GM19035 (cell line): ENCODE measurements around the gene RNF144B.
A peak's percentile ranks its signal among the peaks of the same experiment; 100 is the strongest.
"Not testable (repeated sequence)": the region's sequence is repeated elsewhere in the genome, so short reads cannot be mapped to it uniquely, and the experiment has no call there.

Source experiments
- ATAC-seq: cut with Tn5 transposase; IDR thresholded peaks from one replicate; pipeline ENCODE4 v1.9.1; 2021; ENCODE audit not compliant: unreplicated experiment

Gene RNF144B

DNA sequence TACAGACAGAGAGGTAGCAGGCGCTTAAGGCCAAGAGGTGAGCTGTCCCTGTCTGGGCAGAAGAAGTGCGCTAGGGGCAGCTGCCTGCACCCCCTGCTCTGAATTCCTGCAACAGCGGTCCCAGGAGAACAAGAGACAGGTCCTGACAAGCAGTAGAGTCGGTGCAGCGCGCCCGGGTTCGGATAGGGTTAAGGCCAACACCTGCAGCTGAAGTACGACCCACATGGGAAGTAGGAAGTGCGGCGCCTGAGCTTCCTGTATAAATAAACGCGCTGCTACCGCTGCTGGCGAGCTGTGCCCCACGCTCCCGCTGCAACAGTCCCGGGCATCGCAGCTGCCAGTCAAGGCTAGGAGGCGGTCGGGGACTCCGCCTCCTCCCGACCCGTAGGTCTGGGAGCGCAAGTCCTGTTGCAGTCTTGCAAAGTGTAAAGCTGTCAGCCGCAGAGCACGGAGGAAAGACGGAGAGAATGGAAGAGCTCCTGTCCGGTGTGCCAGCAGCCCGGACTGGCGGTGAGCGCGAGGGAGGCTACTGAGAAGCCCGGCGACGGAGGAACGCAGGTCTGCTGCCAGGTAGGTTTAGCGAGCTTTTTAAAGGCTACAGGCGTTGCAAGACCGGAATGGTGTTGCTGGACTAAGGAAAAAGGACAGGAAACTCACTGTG lies at the start of gene RNF144B:
Gene RNF144B (plus strand): TSS at position 290 of the 661 bp plus-strand sequence. CDS start 12,185 bp downstream, outside the sequence.
- ATAC-seq = peak; percentile 87

DNA sequence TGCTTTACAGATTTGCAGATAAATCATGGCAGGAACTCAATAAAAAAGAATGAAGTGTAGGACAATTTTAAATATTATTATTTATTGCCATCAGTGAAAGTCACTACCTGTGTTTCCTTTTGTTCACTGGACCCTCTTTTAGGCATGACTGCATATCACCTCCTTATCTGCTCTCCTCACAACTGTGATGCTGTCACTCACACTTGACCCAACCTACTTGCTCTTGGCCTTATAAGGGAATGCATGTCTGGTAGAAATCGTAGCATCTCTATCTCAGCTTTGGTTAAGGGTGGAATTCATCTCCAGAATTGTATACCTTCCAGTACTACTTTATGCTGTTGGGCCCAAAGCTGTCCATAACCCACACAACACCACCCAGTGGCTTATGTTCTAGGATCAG lies 47.6 kb upstream of the RNF144B start:
- ATAC-seq = no peak

DNA sequence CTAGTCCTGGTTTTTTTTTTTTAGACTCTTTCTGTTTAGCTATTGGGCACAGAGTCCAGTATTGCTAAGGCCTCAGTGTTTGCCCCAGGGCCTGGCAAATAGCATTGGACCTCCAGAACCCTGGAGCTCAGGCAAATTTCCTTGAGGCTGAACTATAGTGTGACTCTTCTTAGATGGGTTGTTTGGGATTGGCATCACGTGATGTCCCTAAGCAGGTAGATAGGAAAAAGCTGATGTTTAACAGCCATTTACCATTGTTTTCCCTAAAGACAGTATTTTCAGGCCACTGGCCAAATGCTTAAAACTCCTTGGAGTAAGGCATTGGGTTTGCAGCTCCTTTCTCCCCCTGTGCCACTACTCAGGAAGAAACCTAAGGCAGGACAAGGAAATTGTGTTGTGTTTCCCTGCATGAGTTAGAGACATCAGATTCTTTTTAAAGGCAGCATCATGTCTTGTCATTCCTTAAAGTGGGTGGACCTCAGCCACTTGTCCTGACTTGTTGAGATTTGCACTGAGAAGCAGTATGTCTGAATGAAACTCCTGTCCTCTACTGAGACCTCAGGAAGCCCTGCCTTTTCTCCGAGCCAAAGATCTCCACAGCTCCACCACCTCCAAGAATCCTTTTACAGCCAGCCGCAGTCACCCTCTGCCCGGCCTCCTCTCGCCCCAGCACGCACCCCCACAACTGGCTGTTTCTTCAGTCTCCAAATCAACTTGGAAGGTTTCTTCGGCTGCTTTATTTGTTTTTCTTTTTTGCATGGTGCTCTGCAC lies 46.2 kb upstream of the RNF144B start:
- no peak for ATAC-seq

DNA sequence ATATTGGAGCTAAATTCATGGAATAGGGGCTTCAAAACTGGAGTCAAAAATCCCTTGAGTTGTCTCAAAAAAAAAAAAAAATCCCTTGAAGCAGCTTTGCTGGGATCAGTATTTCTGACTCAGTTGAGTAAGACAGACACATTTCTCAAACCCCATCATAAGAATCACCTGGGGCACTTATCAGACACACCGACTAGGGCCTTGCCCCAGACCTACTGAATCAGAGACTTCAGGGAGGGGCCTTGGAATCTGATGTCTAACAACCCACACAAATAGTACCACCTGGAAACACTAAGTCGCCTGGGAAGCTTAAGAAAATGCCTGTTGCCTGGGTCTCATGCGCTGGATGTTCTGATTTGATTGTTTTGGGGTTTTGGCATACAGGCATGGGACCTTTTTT lies 44.9 kb upstream of the RNF144B start:
- ATAC-seq = no peak

DNA sequence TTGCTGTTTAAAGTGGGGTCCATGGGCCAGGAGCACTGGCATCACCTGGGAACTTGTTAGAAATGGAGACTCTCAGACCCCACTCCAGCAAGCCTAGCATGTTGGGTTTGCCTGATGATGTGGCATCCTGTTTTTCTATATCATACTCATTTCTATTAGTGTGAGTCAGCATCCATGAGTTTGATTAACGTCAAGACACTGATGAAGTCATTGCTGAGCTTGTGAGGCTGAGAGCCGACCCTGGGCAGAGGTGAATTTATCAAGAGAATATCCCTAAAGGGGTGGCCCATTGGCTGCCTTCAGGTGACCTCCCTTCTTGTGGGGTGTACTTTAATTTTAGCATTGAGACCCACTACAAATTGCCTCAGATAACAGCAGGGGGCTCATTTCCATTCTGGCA lies 43.4 kb upstream of the RNF144B start:
- ATAC-seq = no peak

DNA sequence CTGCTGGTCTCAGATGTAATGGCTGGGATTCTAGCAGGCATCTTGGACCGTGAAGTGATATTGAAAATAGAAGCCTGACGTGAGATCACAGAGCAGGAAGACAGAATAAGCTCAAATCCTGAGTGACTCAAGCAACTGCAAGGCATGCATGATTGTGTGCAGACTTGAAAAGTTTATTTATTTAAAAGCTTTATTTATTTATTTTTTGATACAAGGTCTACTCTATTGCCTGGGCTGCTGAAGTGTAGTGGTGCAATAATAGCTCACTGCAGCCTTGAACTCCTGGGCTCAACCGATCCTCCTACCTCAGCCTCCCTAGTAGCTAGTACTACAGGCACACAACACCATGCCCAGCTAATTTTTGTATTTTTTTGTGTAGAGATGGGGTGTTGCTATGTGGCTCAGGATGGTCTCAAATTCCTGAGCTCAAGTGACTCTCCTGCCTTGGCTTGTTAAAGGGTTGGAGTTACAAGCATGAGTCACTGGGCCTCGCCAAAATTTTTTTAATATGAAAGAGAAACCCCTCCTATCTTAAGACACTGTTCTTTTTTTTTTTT lies 40.1 kb upstream of the RNF144B start:
- ATAC-seq = no peak

DNA sequence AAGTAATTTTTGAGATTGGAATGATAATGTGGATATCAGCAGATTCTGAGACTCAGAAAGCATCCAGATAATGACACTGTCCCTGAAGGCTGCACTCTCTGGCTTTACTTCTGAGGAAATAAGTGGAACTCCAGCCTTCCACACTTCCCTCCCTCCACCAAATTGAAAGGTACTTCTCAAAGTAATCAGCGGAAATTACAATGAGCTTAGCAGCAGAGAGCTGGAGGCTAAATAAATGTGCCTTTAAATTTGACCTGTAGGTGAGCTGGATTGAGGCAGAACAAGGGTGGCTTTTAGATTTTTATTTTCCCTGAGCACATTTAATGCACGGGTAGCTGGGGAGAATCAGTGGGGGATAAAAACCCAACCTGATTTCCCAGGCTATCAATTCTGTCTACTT lies 39.3 kb upstream of the RNF144B start:
- ATAC-seq = no peak

DNA sequence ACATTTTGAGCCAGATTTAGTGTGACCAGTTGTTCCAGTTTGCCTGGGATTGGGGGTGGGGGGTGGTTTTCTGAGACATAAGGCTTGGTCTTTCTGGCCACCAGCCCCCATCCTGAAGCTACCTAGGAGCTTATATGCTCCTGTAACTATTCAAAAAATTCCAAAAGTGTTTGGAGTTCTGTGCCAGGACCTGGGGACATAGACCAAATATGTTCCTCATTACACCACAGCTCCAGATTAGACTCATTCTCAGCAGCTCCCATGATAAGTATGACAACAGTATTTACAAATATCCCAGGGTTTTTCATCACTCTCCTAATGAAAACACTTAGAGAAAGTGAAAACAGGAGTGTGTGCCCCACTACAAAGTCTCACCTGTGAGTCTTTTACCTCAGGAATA lies 37.8 kb upstream of the RNF144B start:
- no peak for ATAC-seq

DNA sequence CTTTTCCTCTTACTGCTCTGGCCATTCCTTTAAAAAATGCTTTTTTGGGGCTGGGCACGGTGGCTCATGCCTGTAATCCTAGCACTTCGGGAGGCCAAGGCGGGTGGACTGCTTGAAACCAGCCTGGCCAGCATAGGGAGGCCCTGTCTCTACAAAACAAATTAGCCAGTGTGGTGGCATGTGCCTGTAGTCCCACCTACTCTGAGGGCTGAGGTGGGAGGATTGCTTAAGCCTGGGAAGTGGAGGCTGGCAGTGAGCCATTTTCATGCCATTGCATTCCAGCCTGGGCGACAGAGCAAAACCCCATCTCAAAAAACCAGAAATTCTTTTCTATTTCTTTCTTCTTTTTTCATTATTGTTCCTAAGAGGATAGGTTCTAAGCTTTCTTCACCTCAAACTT lies 36.9 kb upstream of the RNF144B start:
- no peak for ATAC-seq

DNA sequence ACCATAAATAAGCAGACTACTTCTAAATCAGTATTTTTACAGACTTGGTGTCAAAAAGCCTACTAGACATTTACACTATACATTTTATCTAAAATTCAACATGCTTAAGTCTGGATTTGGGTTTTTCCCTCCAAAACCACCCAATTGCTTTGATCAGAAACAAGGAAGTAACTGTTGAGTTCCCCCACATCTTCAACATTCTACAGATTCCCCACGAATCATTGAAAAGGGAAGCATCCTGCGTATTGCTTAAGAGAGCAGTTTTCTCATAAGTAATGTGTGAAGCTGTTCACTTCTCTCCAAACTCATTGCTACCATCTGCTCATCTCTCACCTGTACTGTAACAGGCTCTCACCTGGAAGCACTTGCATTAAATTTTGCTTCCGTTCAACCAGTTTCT lies 36.4 kb upstream of the RNF144B start:
- no peak for ATAC-seq

DNA sequence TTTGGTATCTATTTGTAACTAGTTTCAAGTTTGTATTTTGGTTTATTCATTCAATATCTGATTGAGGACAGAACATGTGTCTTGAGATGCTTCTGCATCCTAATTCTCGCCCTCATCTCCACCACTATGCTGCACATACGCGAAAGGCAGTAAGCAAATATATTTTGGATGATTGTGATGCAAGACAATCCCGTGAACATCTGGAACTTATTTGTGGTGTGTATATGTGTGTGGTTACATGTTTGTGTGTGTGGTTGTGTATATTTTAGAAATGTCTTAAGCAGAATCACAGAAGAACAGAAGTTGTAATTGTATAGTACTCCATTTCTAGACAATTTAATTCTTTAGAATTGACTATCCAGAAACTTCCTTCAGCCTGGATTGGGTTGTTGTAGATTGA lies 35.1 kb upstream of the RNF144B start:
- ATAC-seq = no peak

DNA sequence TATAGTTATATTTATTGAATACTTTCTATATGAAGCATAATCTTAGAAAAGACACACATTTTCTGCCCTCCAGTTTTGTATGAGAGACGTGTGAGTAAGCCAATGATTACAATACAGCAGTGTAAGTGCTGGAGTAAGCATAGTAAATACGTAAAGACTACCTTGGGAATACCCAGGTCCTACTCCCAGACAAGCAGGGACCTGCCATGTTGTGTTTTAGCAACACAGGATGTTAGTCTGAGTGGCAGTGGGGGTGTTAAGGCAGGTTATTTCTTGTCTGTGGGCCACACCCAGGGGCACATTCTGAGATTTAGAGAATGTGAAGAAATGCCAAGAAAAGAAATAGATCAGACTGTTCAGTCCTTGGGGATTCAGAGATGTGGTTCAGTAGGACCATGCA lies 34.3 kb upstream of the RNF144B start:
- ATAC-seq = no peak

DNA sequence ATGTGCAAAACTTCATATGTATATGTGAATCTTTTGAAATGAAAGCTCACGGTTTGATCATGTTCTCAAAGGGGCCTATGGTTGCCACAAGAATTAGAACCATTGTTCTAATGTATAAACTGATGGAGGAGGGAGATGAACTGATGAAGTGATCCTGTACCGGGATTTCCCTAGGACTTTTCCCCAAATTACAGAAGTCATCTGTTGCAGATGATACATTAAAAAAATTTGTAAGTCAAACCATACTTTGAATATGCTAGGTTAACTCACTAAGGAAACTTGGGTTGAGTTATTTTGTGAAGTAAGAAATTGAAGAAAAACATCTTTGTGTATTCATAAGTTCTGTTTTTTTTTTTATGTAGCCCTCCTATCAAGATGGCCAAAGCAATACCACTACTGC lies 33.9 kb upstream of the RNF144B start:
- ATAC-seq = no peak

DNA sequence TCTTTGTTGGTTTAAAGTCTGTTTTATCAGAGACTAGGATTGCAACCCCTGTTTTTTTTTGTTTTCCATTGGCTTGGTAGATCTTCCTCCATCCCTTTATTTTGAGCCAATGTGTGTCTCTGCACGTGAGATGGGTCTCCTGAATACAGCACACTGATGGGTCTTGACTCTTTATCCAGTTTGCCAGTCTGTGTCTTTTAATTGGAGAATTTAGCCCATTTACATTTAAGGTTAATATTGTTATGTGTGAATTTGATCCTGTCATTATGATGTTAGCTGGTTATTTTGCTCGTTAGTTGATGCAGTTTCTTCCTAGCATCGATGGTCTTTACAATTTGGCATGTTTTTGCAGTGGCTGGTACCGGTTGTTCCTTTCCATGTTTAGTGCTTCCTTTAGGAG lies 29.6 kb upstream of the RNF144B start:
- not testable (repeated sequence) for ATAC-seq

DNA sequence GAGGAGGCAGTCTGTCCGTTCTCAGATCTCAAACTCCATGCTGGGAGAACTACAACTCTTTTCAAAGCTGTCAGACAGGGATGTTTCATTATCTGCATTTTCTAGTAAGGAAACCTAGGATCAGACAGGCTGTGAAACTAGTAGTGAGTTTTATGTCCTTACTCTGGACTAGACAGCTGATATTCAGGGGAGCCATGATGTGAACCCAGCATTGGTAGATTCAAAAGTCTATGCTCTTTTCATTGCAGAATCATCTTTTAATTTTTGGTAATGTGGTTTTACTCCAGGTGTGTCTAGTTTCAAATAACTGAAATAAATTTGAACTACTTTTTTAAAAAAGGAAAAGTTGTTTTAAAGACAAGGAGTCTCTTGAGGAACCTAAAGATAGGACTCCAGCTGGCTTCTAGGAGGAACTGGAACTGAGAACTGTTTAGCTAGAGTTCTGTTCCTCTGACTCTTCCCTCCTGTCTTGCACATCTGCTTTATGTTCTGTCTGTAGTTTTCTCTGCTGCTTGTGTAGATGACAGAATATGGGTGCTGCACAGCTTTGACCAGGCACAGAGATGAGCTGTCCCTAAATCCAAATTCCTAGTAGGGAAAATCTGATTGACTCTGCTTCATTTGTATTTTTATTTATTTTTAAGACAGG lies 27.8 kb upstream of the RNF144B start:
- peak; percentile 80 for ATAC-seq

DNA sequence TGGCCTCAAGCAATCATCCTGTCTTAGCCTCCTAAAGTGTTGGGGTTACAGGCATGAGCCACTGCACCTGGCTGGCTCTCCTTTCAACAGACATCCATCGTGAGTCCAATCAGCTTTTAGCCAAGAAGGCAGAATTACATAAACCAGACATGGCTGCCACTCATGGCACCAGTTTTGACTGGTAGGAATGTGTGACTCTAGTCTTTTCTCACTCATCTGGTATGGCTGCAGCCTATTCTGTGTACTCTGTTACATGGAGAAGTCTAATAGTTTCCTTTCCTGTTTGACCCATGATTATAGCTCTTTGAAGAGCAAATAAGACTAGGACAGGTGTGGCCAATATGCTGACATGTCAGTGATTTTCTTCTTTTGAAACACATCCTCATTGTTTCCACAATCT lies 27.0 kb upstream of the RNF144B start:
- no peak for ATAC-seq

DNA sequence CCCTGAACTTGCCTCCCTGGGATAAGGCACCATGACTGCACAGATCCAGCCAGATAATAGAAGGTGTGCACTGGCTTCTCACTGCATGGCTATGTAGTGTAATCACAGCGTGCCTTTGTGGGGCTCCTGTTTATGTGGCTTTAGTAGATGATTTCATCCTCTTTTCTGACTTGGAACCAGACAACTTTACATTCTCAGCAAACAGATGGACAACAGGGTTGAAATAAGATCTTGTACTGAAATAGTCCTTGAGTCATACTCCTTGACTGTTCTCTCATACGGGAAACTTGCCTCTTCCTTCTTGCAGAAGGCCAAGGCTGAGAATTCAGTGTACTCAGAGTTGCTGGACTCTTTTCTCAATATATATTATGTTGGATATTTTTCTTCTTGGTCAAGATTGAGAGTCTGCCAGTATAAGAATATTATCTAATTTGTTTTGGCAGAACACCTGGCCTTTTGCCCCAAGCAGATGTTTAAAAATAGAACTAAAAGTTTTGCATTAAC lies 25.0 kb upstream of the RNF144B start:
- no peak for ATAC-seq

DNA sequence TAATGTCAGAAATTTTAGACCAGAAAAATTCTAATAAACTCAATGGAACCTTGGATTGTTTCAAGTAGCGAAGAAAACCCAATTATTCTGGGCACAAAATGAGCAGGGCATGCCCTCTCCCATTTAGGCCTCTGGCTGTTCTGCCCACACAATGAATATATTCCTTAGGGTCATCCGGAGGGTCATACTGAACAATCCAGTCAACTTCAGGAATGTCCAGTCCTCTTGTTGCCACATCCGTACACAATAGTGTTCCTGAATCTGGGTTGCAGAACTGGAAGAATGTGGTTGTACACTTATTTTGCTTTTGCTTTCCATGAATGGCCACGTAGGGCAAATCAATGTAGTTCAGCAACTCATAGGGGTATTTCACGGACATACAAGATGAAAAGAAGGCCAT lies 23.4 kb upstream of the RNF144B start:
- ATAC-seq = no peak

DNA sequence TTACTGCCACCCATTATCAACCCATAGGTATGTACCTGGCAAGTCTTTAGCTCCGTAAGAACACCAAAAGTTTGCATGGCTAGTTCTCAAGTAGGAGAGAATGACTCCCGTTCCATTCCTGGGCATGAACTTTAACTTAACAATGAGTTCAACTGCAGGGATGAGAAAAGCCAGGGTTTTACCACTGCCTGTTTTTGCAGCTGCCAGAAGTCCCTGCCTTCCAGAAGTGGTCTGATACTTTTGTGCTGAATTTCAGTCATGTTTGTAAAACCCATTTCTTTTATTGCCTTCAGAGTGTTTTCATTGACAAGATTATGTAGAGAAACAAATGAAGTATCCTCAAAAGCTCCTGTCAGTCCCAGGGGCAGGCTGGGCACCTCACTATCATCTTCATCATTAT lies 22.6 kb upstream of the RNF144B start:
- not testable (repeated sequence) for ATAC-seq

DNA sequence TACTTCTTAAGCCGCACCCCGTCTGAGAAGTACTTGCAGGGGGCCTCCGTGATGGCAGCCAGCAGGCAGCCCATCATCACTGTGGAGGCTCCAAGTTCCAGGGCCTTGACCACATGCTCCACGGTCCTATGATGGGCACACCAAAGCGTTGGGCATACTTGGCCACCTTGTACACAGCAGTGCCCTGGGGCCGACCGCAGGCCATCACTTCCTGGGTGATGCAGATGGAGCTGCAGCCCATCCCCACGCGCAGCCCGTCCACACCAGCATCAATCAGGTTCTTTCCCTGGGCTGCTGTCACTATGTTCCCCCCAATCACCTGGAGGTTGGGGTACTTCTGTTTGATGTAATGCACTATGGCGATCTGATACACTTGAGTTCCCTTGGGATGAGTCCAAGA lies 19.8 kb upstream of the RNF144B start:
- ATAC-seq = no peak

DNA sequence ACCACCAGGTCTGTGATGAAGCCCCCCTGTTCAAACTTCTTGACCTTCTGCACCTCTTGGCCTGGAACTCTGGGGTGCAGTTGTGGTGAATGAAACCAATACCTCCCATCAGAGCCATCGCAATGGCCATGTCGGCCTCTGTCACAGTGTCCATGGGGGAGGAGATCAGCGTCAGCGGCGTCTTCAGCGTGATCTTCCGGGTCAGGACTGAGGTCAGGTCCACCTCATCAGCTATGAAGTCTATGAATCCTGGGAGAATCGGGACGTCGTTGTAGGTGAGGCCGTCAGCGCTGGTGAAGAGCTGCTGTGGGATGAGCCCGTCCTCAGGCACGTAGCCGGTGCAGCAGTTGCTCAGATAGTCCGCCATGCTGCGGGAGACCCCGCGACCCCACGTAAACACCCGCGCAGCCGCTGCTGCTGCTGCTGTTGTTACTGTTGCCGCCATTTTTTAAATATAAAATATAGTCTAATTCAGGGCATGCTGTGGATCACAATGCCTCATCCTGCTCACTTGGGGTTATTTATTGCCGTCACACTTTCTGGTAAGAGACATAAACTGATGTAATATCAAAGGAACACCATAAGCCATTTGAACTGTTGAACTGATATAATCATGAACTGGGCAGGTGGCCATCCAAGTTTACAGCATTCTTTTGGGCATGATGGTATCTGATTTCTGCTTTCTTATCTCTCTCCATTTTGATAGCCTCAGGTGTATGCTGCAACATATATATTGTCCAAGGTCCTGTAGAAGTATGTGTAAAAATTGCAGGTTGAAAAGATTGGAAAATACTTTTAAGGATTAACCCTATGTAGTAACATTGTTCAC lies 18.7 kb upstream of the RNF144B start:
- no peak for ATAC-seq
